ENCODE results near the gene EIF3K.

DNA sequence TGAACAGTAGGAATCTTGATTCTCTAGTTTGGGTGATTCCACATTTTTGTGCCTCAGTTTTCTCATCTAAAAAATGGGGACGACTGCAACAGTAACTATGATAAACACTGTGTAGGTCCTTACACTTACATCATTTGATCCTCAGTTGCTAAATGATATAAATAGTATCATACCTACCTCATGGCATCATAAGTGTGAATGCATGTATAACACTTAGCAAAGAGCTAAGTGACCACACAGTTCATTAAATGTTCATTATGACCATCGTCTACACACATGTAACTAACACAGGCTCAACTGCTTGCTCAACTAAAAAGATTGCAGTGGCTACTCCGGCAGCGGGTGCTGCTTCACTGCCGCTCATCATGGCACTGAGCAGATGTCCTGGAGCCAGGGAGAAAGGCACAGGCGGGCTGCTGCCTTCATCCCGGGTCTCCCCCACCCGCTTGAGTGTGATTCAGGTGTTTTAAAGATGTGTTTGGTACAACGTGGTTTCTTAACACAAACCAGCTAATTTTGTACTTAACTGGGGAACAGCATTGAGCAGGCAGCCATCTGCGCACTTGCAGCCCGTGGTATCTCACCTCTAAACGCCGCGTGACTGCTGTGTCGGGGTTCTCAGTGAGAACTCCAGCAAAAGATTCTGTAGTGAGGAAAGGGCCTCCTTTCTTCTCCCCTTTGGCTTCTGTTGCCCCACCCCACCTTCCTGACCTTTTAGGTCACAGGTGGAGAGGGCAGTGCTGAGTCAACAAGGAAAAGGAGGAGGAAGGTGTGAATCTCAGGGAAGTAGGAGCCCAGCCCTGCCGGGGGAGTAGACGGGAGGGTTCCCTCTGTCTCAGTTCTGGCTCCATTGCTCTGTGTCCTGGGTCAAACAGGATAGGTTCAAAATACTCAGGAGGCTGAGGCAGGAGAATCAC lies 16.8 kb downstream of the EIF3K start:
- TF ChIP-seq POLR2AphosphoS5 (IDR thresholded peaks at IDR 0.05) (no peak), POLR2A (IDR thresholded peaks at IDR 0.05) (no peak)
